Dermis blood vessel endothelial cell (primary cell): ENCODE results near the gene TRABD2B. TPM values are rescaled to one million over a fixed set of nuclear protein-coding genes. Genes with fewer than 3 reads are reported as not detected.
"Not testable (repeated sequence)": the region's sequence is repeated elsewhere in the genome, so short reads cannot be mapped to it uniquely, and the experiment has no call there.

Source experiments
- DNase-seq: peaks from one replicate; pipeline ENCODE4 v3.0.0; 2010
- total RNA-seq: library from RNA; depleted of rRNA; stranded (reverse); fragments of >200 nt; gene quantifications from 2 replicates; pipeline ENCODE4 v1.2.3, GENCODE V29; 2014

TRABD2B gene
- total RNA-seq, 1 donor from 2014 or later: not detected

GRCh38 chr1:47965816-47966215, 31.4 kb downstream of the TRABD2B start:
- DNase-seq: no peak

GRCh38 chr1:47964636-47965035, 32.5 kb downstream of the TRABD2B start:
- no peak for DNase-seq

- DNase-seq: no peak
Observed at GRCh38 chr1:47963568-47964358, 33.4 kb downstream of the TRABD2B start.

GRCh38 chr1:47962750-47963492, 34.3 kb downstream of the TRABD2B start:
- DNase-seq: no peak

- not testable (repeated sequence) for DNase-seq
Observed at GRCh38 chr1:47961835-47962234, 35.4 kb downstream of the TRABD2B start.

- DNase-seq: not testable (repeated sequence)
Observed at GRCh38 chr1:47956491-47956890, 40.7 kb downstream of the TRABD2B start.

- DNase-seq: no peak
Observed at GRCh38 chr1:47953661-47954060, 43.5 kb downstream of the TRABD2B start.

GRCh38 chr1:47951545-47952235, 45.5 kb downstream of the TRABD2B start:
- DNase-seq: no peak

GRCh38 chr1:47951026-47951425, 46.2 kb downstream of the TRABD2B start:
- no peak for DNase-seq

- no peak for DNase-seq
Observed at GRCh38 chr1:47950471-47950870, 46.7 kb downstream of the TRABD2B start.

- DNase-seq: no peak
Observed at GRCh38 chr1:47948126-47948525, 49.1 kb downstream of the TRABD2B start.

- no peak for DNase-seq
Observed at GRCh38 chr1:47947531-47947930, 49.7 kb downstream of the TRABD2B start.

GRCh38 chr1:47944561-47944960, 52.6 kb downstream of the TRABD2B start:
- DNase-seq: no peak

GRCh38 chr1:47942240-47942629, 55.0 kb downstream of the TRABD2B start:
- DNase-seq: no peak

GRCh38 chr1:47941609-47942239, 55.5 kb downstream of the TRABD2B start:
- no peak for DNase-seq

GRCh38 chr1:47940779-47941178, 56.4 kb downstream of the TRABD2B start:
- no peak for DNase-seq

GRCh38 chr1:47940326-47940725, 56.9 kb downstream of the TRABD2B start:
- DNase-seq: no peak

- no peak for DNase-seq
Observed at GRCh38 chr1:47938520-47938919, 58.7 kb downstream of the TRABD2B start.

GRCh38 chr1:47937586-47938254, 59.5 kb downstream of the TRABD2B start:
- DNase-seq: no peak

GRCh38 chr1:47936916-47937551, 60.2 kb downstream of the TRABD2B start:
- no peak for DNase-seq

GRCh38 chr1:47935856-47936255, 61.3 kb downstream of the TRABD2B start:
- DNase-seq: no peak

- no peak for DNase-seq
Observed at GRCh38 chr1:47935163-47935562, 62.0 kb downstream of the TRABD2B start.
